GM12801 (cell line): Measurements from ENCODE around the gene TMPRSS6.

Source experiments
- TF ChIP-seq, protein P1 (sequence below): IDR thresholded peaks from one replicate; pipeline ENCODE4 v1.5.1; 2011; ENCODE audit warnings: control low read depth; ENCODE audit not compliant: insufficient read length; ENCODE audit errors: extremely low read depth

TMPRSS6 gene

DNA sequence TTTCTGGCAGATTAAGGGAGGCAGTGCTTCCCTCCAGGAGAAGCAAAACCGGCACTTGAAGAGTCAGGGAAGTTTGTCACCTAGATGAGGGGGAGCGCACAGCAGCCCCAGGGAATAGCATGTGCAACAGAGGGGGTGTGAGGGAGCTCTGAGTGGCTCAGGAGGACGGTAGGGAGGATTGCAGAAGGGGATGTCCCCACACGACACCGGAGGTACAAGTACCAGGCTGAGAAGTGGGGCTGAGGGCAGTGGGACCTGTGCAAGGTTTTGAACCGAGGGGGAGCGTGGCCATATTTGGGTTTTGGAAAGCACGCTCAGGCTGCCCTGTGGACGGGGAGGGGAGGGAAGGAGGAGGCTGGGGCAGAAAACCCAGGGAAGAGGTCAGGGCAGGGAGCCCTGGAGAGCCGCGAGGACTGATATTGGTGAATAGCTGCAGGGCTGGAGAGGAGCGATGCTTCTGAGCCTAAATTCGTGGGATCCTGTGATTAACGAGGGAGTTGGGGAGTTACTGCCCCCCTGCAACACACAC is 17.9 kb upstream of the TMPRSS6 start:
- TF ChIP-seq, protein P1, sequence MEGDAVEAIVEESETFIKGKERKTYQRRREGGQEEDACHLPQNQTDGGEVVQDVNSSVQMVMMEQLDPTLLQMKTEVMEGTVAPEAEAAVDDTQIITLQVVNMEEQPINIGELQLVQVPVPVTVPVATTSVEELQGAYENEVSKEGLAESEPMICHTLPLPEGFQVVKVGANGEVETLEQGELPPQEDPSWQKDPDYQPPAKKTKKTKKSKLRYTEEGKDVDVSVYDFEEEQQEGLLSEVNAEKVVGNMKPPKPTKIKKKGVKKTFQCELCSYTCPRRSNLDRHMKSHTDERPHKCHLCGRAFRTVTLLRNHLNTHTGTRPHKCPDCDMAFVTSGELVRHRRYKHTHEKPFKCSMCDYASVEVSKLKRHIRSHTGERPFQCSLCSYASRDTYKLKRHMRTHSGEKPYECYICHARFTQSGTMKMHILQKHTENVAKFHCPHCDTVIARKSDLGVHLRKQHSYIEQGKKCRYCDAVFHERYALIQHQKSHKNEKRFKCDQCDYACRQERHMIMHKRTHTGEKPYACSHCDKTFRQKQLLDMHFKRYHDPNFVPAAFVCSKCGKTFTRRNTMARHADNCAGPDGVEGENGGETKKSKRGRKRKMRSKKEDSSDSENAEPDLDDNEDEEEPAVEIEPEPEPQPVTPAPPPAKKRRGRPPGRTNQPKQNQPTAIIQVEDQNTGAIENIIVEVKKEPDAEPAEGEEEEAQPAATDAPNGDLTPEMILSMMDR: no peak

DNA sequence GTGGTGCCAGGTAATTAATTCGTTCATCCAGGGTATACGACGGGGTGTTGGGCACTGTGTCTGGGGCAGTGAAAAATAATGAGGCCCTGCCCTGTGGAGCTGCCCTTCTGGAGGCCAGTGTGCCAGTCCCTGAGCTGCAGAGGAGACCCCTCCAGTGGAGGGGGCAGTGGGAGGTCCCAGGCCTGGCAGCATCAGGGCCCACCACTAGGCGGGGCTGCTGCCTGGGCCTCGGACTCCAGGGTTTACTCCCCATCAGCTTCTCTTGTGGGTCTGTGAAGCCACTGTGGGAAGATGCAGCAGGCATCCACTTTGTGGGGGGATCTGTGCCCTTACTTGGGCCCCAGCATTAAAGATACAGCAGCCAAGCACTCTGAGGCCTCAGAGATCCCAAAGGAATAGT is 17.4 kb upstream of the TMPRSS6 start:
- TF ChIP-seq, protein P1: no peak

DNA sequence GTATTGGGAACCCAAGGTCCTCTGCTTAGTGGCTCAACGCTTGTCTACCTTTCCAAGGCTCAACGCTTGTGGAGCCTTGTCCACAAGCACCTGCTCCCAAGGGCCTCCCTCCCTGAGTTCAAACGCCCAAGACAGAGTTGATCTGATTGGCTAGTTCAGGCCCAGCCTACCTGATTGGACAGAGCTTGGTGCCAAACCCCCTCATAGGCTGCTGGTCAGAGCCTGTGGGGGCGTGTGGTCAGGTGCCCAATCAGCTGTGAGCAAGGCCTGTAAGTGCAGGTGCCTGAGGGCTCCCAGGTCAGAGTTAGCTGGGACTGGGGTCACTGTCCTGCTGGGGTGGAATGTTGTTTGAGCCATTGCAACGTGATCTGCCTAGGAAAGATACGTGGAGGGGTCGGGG is 16.9 kb upstream of the TMPRSS6 start:
- TF ChIP-seq, protein P1: no peak

DNA sequence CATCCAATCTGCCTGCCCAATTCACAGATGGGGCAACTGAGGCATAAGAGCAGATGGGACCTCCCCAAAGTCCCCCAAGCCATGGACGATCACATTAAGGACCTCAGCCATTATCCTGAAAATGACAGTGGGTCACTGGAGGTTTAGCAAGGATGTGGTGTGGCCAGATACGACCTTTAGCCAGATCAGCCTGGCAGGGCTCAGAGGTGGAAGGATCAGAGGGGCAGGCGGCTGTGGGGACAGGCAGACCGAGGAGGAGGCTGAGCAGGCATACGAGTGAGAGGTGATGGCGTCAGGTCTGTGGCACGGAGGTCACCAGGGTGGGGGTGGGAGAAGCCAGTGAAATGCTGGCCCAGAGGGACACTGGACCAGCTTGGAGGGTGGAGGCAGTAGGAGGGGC is 14.1 kb upstream of the TMPRSS6 start:
- TF ChIP-seq, protein P1: no peak

DNA sequence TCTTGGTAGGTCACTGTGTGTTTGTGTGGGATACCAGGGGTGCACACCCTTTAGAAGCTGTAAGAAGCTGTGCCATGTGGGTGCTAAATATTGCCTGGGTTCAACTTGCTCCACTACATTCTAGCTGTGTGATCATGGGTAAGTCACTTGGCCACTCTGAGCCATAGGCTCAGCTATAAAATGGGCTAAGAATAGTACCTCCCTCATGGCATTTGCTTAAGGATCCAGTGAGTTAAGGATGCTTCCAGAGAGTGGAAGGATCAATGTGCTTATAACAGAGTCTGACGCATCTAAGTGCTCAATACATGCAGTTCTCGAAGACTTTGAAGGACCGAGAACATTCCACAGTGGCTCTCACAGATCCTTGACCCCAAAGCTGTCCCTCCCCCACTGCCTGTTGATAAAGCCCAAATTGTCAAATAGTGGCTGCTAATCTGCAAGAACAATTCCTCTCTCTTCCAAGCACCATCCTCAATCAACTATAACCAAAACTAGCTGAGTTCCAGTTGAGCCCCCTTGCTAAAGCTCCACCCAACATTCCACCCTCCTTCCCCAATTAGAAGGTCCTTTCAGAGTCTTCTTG is 13.2 kb upstream of the TMPRSS6 start:
- TF ChIP-seq, protein P1: no peak

DNA sequence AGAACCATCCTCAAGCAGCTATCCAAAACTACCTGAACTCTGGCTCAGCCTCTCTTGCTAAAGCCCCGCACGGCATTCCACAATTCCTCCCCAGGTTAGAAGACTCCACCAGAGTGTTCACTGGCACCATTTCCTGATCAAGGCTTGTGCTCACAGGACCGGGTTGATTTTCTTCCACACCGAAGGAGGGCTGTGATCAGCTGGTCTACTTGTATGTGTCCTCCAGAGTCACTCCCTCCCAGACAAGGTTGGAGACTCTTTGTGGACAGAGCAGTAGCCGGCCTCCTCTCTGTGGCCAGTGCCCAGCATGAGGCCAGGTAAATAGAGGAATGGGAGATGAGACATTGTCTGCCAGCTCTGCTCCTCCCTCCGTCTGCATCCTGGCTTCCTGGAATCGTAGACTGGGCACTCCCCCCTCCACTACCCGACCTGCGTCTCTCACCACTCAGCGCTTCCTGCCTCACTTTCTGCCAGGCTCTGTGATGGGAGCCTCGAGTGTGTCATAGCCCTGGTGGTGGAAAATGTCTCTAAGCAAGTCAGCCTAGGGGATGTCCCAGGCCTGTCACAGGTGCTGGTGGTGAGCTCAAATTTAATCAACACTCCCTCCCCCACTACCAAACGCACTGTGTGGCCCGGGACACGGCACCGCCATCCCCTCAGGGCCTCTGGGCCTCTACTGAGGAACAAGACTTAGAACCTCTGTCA is 12.5 kb upstream of the TMPRSS6 start:
- TF ChIP-seq, protein P1: no peak

DNA sequence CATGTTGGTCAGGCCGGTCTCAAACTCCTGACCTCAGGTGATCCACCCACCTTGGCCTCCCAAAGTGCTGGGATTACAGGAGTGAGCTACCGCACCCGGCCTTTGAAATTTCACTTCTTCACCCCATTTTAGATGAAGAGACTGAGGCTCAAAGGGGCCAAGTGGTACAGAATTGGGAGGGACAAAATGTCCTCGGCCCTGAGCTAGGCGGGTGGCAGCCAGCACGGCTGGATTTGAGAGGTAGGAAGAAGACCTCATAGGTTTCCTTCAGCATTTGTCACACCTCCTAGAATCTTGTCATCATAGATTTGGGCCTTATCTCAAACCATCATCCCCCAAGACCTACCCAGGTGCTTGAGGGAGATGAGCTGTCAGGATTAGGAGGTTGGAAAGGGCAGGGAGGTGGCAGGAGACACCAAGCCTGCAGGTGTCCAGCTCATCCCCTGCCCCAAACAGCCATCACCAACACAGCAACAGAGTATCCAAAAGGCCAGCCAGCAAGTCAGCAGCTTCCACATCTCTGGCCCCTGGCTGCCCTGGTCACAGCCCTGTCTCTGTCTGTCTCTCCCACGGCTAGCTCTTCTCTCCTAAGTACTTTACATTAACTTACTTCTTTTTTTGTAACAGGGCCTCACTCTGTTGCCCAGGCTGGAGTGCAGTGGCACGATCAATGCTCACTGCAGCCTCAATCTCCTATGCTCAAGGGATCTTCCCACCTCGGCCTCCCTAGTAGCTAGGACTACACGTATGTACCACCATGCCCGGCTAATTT is 11.2 kb upstream of the TMPRSS6 start:
- TF ChIP-seq, protein P1: no peak
